D721Med (cell line): ENCODE data around the gene OTUD4.
"Not testable (repeated sequence)": the region's sequence is repeated elsewhere in the genome, so short reads cannot be mapped to it uniquely, and the experiment has no call there.

Experiments
- DNase-seq: peaks from one replicate; pipeline ENCODE4 v3.0.0; 2011; ENCODE audit warnings: low spot score; ENCODE audit not compliant: insufficient read length
- FAIRE-seq: peaks from 2 replicates; lab custom pipeline; 2011; peaks lifted over from hg19 to GRCh38; lab: Jason Lieb, UNC
- TF ChIP-seq, protein P1 (sequence below): IDR thresholded peaks from 2 replicates; pipeline ENCODE4 v1.5.1; 2012; ENCODE audit warnings: mild to moderate bottlenecking, control low read depth; ENCODE audit not compliant: insufficient read depth; ENCODE audit errors: missing control alignments

OTUD4 gene, protein sequence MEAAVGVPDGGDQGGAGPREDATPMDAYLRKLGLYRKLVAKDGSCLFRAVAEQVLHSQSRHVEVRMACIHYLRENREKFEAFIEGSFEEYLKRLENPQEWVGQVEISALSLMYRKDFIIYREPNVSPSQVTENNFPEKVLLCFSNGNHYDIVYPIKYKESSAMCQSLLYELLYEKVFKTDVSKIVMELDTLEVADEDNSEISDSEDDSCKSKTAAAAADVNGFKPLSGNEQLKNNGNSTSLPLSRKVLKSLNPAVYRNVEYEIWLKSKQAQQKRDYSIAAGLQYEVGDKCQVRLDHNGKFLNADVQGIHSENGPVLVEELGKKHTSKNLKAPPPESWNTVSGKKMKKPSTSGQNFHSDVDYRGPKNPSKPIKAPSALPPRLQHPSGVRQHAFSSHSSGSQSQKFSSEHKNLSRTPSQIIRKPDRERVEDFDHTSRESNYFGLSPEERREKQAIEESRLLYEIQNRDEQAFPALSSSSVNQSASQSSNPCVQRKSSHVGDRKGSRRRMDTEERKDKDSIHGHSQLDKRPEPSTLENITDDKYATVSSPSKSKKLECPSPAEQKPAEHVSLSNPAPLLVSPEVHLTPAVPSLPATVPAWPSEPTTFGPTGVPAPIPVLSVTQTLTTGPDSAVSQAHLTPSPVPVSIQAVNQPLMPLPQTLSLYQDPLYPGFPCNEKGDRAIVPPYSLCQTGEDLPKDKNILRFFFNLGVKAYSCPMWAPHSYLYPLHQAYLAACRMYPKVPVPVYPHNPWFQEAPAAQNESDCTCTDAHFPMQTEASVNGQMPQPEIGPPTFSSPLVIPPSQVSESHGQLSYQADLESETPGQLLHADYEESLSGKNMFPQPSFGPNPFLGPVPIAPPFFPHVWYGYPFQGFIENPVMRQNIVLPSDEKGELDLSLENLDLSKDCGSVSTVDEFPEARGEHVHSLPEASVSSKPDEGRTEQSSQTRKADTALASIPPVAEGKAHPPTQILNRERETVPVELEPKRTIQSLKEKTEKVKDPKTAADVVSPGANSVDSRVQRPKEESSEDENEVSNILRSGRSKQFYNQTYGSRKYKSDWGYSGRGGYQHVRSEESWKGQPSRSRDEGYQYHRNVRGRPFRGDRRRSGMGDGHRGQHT

DNA sequence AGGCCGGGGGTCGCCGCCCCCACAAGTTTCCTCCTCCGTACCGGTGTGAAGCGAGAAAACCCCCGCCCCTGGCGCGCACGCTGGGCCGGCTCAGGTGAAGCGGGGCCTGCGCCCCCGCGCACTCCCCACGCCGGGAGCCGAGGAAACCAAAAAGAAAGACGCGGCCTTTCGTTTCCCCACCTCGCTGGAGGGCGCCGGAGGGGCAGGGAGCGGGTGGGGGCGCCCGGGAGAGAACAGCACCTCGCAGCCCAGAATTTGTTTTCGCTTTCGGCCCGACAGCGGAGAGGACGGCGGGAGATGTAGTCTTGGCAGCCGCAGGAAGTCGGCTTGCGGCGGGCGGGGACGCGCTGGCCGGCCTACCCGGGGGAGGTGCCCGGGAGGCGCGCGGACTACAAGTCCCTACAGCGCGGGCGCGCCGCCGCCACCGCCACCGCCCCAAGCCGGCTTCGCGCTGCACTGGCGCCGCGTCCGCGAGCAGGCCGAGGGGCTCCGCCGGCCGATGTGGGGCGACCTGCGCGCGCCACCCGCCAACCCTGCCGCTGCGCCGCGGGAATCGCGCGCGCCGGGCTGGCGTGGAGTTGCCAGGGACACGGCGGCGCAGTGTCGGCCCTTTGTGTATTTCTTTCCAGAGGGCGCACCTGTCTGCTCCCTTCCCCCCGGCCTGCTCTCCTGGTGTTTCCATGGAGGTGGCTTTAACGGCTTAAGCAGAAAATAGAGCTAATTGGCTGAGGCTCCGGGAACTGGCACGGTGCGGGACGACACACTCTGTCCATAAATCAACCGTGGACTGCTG lies at the start of gene OTUD4:
Gene OTUD4 (minus strand): TSS at position 292 of the 793 bp plus-strand sequence. CDS start 616 bp downstream, outside the sequence.
- DNase-seq (peak; percentile 32), FAIRE-seq (no peak)
- TF ChIP-seq, protein P1, sequence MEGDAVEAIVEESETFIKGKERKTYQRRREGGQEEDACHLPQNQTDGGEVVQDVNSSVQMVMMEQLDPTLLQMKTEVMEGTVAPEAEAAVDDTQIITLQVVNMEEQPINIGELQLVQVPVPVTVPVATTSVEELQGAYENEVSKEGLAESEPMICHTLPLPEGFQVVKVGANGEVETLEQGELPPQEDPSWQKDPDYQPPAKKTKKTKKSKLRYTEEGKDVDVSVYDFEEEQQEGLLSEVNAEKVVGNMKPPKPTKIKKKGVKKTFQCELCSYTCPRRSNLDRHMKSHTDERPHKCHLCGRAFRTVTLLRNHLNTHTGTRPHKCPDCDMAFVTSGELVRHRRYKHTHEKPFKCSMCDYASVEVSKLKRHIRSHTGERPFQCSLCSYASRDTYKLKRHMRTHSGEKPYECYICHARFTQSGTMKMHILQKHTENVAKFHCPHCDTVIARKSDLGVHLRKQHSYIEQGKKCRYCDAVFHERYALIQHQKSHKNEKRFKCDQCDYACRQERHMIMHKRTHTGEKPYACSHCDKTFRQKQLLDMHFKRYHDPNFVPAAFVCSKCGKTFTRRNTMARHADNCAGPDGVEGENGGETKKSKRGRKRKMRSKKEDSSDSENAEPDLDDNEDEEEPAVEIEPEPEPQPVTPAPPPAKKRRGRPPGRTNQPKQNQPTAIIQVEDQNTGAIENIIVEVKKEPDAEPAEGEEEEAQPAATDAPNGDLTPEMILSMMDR: peak; percentile 22

DNA sequence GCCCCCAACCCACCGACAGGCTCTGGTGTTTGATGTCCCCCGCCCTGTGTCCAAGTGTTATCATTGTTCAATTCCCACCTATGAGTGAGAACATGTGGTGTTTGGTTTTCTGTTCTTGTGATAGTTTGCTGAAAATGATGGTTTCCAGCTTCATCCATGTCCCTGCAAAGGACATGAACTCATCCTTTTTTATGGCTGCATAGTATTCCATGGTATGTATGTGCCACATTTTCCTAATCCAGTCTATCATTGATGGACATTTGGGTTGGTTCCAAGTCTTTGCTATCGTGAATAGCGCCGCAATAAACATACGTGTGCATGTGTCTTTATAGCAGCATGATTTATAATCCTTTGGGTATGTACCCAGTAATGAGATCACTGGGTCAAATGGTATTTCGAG lies 42.8 kb upstream of the OTUD4 start:
- not testable (repeated sequence) for FAIRE-seq, DNase-seq

GRCh38 chr4:145221529-145221928 lies 41.1 kb upstream of the OTUD4 start:
- FAIRE-seq: not testable (repeated sequence)

GRCh38 chr4:145219090-145219489 lies 38.7 kb upstream of the OTUD4 start:
- TF ChIP-seq, protein P1: no peak
- no peak for FAIRE-seq
- DNase-seq: no peak

More at GRCh38 chr4:145221529-145221928, 41.1 kb upstream of the OTUD4 start:
- not testable (repeated sequence) for DNase-seq

- TF ChIP-seq, protein P1: no peak
- FAIRE-seq (no peak), DNase-seq (no peak)
These were observed 37.9 kb upstream of the OTUD4 start for GRCh38 chr4:145218251-145218650.

DNA sequence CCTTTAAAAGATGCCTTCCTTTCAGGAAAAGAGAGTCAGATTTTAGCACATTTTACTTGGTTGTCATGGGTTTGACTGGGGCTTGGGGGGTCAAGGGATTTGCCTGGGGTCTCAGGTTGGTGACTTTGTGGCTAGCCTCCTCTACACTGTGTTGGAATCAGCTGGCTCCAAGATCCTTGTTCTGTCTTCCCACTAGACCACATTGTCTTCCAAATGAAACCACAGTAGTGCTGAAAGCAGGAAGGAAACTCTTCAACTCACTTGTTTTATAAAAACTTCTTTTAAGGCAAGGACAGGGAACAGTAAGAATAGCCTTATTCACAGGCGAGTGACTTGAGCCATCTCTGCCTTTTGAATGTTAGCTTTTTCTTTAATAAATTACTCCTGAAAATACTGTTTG lies 37.0 kb upstream of the OTUD4 start:
- DNase-seq: no peak
- TF ChIP-seq, protein P1: no peak
- FAIRE-seq: no peak

DNA sequence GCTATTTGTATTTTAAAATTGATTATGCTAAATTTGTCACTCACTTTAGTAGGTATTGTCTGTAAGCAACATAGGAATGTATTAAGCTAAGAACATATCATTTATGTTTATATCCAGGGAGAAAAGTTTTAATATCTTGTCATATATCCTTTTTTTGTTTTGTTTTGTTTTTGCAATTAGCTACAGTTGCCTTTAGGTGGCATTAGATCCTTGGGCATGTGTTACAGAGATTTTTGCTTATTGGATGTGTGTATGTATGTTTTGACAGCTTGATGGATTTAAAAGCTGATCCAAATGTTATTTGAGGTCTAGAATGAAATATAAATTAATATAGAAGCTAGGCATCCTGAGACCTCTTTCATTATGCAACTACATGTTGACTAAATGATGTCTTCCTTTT lies 36.1 kb upstream of the OTUD4 start:
- FAIRE-seq (peak; percentile 25), DNase-seq (no peak)
- TF ChIP-seq, protein P1: peak; percentile 74
